Endothelial cell of umbilical vein (primary cell): Measurements from ENCODE around the gene SLC15A1. TPM values are rescaled to one million over a fixed set of nuclear protein-coding genes. Genes with fewer than 3 reads are reported as not detected.

Experiments
- BruUV-seq: library from RNA; stranded (reverse); fragments of 400-500 nt; replicated peaks from 2 replicates; lab custom pipeline; 2021; lab: Mats Ljungman, UMichigan
- CTCF ChIA-PET: fragments of 300-600, 350-600 bp; sonication (Branson Sonifier 250); formaldehyde crosslinking; loops from one replicate; lab custom pipeline; 2021; ENCODE audit warnings: antibody characterized with exemption, inconsistent platforms; lab: Charles Lee
- POLR2A ChIA-PET: fragments of 300-600, 350-600 bp; sonication (Branson Sonifier 250); formaldehyde crosslinking; loops from one replicate; lab custom pipeline; 2021; ENCODE audit warnings: antibody characterized with exemption, inconsistent platforms; lab: Charles Lee
- DNase-seq: peaks from one replicate; pipeline ENCODE4 v3.0.0-alpha.2; 2011; ENCODE audit warnings: low read depth, low spot score
- FAIRE-seq: peaks from 2 replicates; lab custom pipeline; 2011; peaks lifted over from hg19 to GRCh38; lab: Jason Lieb, UNC
- H2AFZ ChIP-seq: 2 replicates; pipeline ENCODE4 v1.6.0; 2012; ENCODE audit warnings: low read depth, low read length, control low read depth, inconsistent platforms
- H3K27ac ChIP-seq: 2 replicates; pipeline ENCODE4 v1.5.1; 2011; ENCODE audit warnings: low read depth, mild to moderate bottlenecking, control low read depth, low read length, moderate library complexity; ENCODE audit not compliant: insufficient read depth
- H3K27me3 ChIP-seq, 2 experiments: 2 replicates each; pipeline versions ENCODE4 v1.6.0 to v1.6.1; 2011; ENCODE audit warnings: low read length in 2 of 2, mixed read lengths in 1 of 2; ENCODE audit not compliant: control insufficient read depth in 2 of 2, insufficient read depth in 2 of 2
- H3K36me3 ChIP-seq, 2 experiments: 2 replicates in 1 of 2; 3 replicates in 1 of 2; pipeline ENCODE4 v1.5.1; 2011; ENCODE audit warnings: low read length in 2 of 2, mild to moderate bottlenecking in 1 of 2, moderate library complexity in 1 of 2; ENCODE audit not compliant: control insufficient read depth in 2 of 2, insufficient read depth in 2 of 2; ENCODE audit errors: extremely low read depth in 1 of 2
- H3K4me1 ChIP-seq: 3 replicates; pipeline ENCODE4 v1.5.1; 2011; ENCODE audit warnings: mild to moderate bottlenecking, low read length; ENCODE audit not compliant: control insufficient read depth, insufficient read depth; ENCODE audit errors: extremely low read depth
- H3K4me2 ChIP-seq: 2 replicates; pipeline ENCODE4 v1.6.1; 2011; ENCODE audit warnings: low read length, control low read depth, mixed read lengths; ENCODE audit not compliant: insufficient read depth
- H3K4me3 ChIP-seq, 3 experiments: fragments of 200-600 bp in 1 of 3; sonication (generic), shearing (Covaris generic) in 1 of 3; replicated peaks in 1 of 3; 2 replicates each; pipeline ENCODE4 v1.5.1; 2011 to 2016; ENCODE audit warnings: control low read depth in 3 of 3, low read length in 3 of 3, mild to moderate bottlenecking in 2 of 3, inconsistent platforms in 1 of 3, low read depth in 1 of 3, moderate library complexity in 1 of 3; ENCODE audit not compliant: insufficient read depth in 1 of 3
- H3K79me2 ChIP-seq: 2 replicates; pipeline ENCODE4 v1.6.0; 2012; ENCODE audit warnings: low read length, inconsistent platforms; ENCODE audit not compliant: control insufficient read depth, insufficient read depth
- H3K9ac ChIP-seq: replicated peaks from 2 replicates; pipeline ENCODE3; 2011; ENCODE audit warnings: low read length, control low read depth; ENCODE audit not compliant: insufficient read depth; ENCODE audit errors: extremely low read depth
- H3K9me1 ChIP-seq: replicated peaks from 3 replicates; pipeline ENCODE4 v1.6.0; 2011; ENCODE audit warnings: mild to moderate bottlenecking, low read length; ENCODE audit not compliant: control insufficient read depth, insufficient read depth; ENCODE audit errors: extremely low read depth
- H3K9me3 ChIP-seq: replicated peaks from 2 replicates; pipeline ENCODE4 v1.5.1; 2012; ENCODE audit warnings: low read length, inconsistent platforms; ENCODE audit not compliant: control insufficient read depth, insufficient read depth
- H4K20me1 ChIP-seq: replicated peaks from 2 replicates; pipeline ENCODE3; 2011; ENCODE audit warnings: mild to moderate bottlenecking, low read length; ENCODE audit not compliant: control insufficient read depth, insufficient read depth; ENCODE audit errors: extremely low read depth
- EZH2 ChIP-seq: IDR thresholded peaks from 2 replicates; pipeline ENCODE4 v1.6.1; 2012; ENCODE audit warnings: borderline replicate concordance, low read depth, mild to moderate bottlenecking, moderate library complexity, low read length, inconsistent platforms; ENCODE audit not compliant: severe bottlenecking
- FOS ChIP-seq: IDR thresholded peaks from 2 replicates; pipeline ENCODE4 v1.6.1; 2011; ENCODE audit warnings: mild to moderate bottlenecking, low read length, moderate library complexity, borderline replicate concordance; ENCODE audit not compliant: insufficient read depth
- GATA2 ChIP-seq: IDR thresholded peaks from 2 replicates; pipeline ENCODE4 v1.7.0; 2011; ENCODE audit warnings: low read depth, mild to moderate bottlenecking, moderate library complexity, mixed read lengths, low read length; ENCODE audit not compliant: insufficient read length, insufficient read depth
- JUN ChIP-seq: IDR thresholded peaks from 2 replicates; pipeline ENCODE4 v1.6.1; 2011; ENCODE audit warnings: borderline replicate concordance, low read depth; ENCODE audit not compliant: insufficient read length, insufficient read depth
- MYC ChIP-seq: IDR thresholded peaks from one replicate; pipeline ENCODE4 v1.6.1; 2011; ENCODE audit warnings: mild to moderate bottlenecking, low read depth, low read length
- POLR2A ChIP-seq: IDR thresholded peaks from 2 replicates; pipeline ENCODE4 v1.6.1; 2012; ENCODE audit warnings: low read depth, mild to moderate bottlenecking, control low read depth, low read length
- POLR2AphosphoS5 ChIP-seq: IDR thresholded peaks from 2 replicates; pipeline ENCODE4 v1.6.1; 2012; ENCODE audit warnings: low read depth, mild to moderate bottlenecking, control low read depth, low read length, moderate library complexity; ENCODE audit not compliant: insufficient read depth
- dilution Hi-C: fragments of 300-500 bp; cut with MboI; formaldehyde crosslinking; loops from one replicate; pipeline ENCODE4 v1.15.0; 2019; ENCODE audit warnings: low sequenced_read_pairs; ENCODE audit not compliant: extremely low pct_ligation_motif_present
- intact Hi-C: fragments of 100-400 bp; cut with micrococcal nuclease; formaldehyde crosslinking; loops from one replicate; pipeline ENCODE4 v1.10.0; 2022
- polyA plus RNA-seq, 4 experiments: library from polyadenylated mRNA; depleted of rRNA in 3 of 4; stranded (reverse) in 3 of 4; unstranded in 1 of 4; fragments of >200 nt; gene quantifications; 2 replicates each; pipeline versions ENCODE4 v1.2.1 to v1.2.3, GENCODE V29; 2011 to 2012; ENCODE audit warnings: missing spikeins in 1 of 4
- total RNA-seq: library from RNA; stranded (reverse); gene quantifications from 2 replicates; pipeline ENCODE4 v1.2.3, GENCODE V29; 2021
- TF ChIP-seq, protein P1 (sequence below): IDR thresholded peaks from 2 replicates; pipeline ENCODE4 v1.6.1; 2011; ENCODE audit not compliant: insufficient read depth, insufficient read length
- TF ChIP-seq, protein P2 (sequence below), 2 donors: IDR thresholded peaks; 1 replicate in 1 of 2; 2 replicates in 1 of 2; pipeline ENCODE4 v1.5.1; 2011; ENCODE audit warnings: low read length in 2 of 2, mild to moderate bottlenecking in 2 of 2, moderate library complexity in 2 of 2, control low read depth in 1 of 2, inconsistent platforms in 1 of 2, low read depth in 1 of 2; ENCODE audit not compliant: insufficient read depth in 1 of 2; ENCODE audit errors: extremely low read depth in 1 of 2

Gene SLC15A1
- total and polyA plus RNA-seq, 2 donors (not counting 3 experiments of a cell fraction or from before 2014, with no cell fraction given), result not detected

DNA sequence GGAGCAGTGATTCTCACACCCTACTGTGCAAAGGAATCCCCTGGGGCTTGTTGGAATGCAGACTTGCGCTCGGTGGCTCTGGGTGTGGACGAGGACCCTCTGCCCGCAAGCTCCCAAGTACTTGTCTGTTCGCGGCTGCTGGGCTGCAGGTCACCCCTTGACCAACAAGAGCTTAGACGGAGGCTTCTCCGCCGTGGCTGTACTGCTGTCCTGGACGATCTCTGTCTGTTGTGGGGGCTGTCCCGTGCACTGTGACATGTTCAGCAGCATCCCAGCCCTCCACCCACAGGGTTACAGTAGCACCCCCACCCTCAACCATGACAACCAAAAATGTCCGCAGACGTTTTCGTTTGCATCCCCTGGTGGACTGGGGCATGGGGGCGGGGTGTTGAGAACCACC, 22.9 kb upstream of the SLC15A1 start:
- BruUV-seq, result no TSS peak
- CTCF ChIA-PET, result interaction anchor here (1.3 kb wide), 1 partner anchor 9 kb away, joined by 3 read pairs; no protein-coding TSS in a partner anchor
- no peak for TF ChIP-seq POLR2AphosphoS5
- TF ChIP-seq, protein P1, sequence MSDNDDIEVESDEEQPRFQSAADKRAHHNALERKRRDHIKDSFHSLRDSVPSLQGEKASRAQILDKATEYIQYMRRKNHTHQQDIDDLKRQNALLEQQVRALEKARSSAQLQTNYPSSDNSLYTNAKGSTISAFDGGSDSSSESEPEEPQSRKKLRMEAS, result no peak
- no peak for TF ChIP-seq POLR2A
- TF ChIP-seq, protein P2, sequence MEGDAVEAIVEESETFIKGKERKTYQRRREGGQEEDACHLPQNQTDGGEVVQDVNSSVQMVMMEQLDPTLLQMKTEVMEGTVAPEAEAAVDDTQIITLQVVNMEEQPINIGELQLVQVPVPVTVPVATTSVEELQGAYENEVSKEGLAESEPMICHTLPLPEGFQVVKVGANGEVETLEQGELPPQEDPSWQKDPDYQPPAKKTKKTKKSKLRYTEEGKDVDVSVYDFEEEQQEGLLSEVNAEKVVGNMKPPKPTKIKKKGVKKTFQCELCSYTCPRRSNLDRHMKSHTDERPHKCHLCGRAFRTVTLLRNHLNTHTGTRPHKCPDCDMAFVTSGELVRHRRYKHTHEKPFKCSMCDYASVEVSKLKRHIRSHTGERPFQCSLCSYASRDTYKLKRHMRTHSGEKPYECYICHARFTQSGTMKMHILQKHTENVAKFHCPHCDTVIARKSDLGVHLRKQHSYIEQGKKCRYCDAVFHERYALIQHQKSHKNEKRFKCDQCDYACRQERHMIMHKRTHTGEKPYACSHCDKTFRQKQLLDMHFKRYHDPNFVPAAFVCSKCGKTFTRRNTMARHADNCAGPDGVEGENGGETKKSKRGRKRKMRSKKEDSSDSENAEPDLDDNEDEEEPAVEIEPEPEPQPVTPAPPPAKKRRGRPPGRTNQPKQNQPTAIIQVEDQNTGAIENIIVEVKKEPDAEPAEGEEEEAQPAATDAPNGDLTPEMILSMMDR (IDR thresholded peaks at IDR 0.05; ENCODE audit: extremely low read depth in 1 of 2, insufficient read depth in 1 of 2, low read depth in 1 of 2, low read length in 2 of 2), result no peak
- TF ChIP-seq FOS, result no peak
- TF ChIP-seq JUN, result no peak
- TF ChIP-seq EZH2, result no peak
- TF ChIP-seq GATA2, result no peak
- TF ChIP-seq MYC, result no peak

More for the DNA sequence above, 22.9 kb upstream of the SLC15A1 start:
- dilution Hi-C loops, result no loop called here
- POLR2A ChIA-PET, result no interaction called here
- Histone ChIP-seq H3K27me3 (peaks cover 4 to 7% of the 10 kb centered on the region in 2 experiments), H3K27ac (no peak overlapping the region), H3K9me1 (no peaks in the 10 kb centered on the region), H3K4me2 (no peak overlapping the region), H3K4me3 (no peak overlapping the region), H4K20me1 (no peaks in the 10 kb centered on the region), H3K4me1 (peaks cover 3% of the 10 kb centered on the region), H3K9me3 (no peaks in the 10 kb centered on the region), H3K9ac (no peak overlapping the region), H3K79me2 (no peaks in the 10 kb centered on the region), H3K36me3 (no peaks in the 10 kb centered on the region), H2AFZ (no peak overlapping the region)
- FAIRE-seq, result no peak
- DNase-seq, result no peak
- intact Hi-C loops, result no loop called here
